GM12874 (cell line): Measurements from ENCODE around the gene NETO1.

Experiments used
- CTCF ChIP-seq: IDR thresholded peaks from 2 replicates; pipeline ENCODE4 v1.5.1; 2011; ENCODE audit warnings: low read depth, mild to moderate bottlenecking, control low read depth, low read length, moderate library complexity; ENCODE audit not compliant: insufficient read depth

The NETO1 gene

GRCh38 chr18:72840109-72840508 lies 27.7 kb downstream of the NETO1 start:
- no peak for TF ChIP-seq CTCF

GRCh38 chr18:72834731-72835130 lies 33.1 kb downstream of the NETO1 start:
- no peak for TF ChIP-seq CTCF

GRCh38 chr18:72833471-72833870 lies 34.3 kb downstream of the NETO1 start:
- TF ChIP-seq CTCF, result no peak

- TF ChIP-seq CTCF, result no peak
Measured at GRCh38 chr18:72830109-72830508, 37.7 kb downstream of the NETO1 start.

GRCh38 chr18:72828601-72829000 lies 39.2 kb downstream of the NETO1 start:
- no peak for TF ChIP-seq CTCF

- no peak for TF ChIP-seq CTCF
Measured at GRCh38 chr18:72826736-72827135, 41.1 kb downstream of the NETO1 start.

- no peak for TF ChIP-seq CTCF
Measured at GRCh38 chr18:72823345-72823744, 44.4 kb downstream of the NETO1 start.

GRCh38 chr18:72822202-72822601 lies 45.6 kb downstream of the NETO1 start:
- TF ChIP-seq CTCF, result no peak
